HG03442 (cell line): ENCODE data around the gene SPACA9.

Experiments
- ATAC-seq: cut with Tn5 transposase; IDR thresholded peaks from one replicate; pipeline ENCODE4 v1.9.1; 2021; ENCODE audit warnings: mild to moderate bottlenecking, moderate library complexity; ENCODE audit not compliant: unreplicated experiment

SPACA9 gene

DNA sequence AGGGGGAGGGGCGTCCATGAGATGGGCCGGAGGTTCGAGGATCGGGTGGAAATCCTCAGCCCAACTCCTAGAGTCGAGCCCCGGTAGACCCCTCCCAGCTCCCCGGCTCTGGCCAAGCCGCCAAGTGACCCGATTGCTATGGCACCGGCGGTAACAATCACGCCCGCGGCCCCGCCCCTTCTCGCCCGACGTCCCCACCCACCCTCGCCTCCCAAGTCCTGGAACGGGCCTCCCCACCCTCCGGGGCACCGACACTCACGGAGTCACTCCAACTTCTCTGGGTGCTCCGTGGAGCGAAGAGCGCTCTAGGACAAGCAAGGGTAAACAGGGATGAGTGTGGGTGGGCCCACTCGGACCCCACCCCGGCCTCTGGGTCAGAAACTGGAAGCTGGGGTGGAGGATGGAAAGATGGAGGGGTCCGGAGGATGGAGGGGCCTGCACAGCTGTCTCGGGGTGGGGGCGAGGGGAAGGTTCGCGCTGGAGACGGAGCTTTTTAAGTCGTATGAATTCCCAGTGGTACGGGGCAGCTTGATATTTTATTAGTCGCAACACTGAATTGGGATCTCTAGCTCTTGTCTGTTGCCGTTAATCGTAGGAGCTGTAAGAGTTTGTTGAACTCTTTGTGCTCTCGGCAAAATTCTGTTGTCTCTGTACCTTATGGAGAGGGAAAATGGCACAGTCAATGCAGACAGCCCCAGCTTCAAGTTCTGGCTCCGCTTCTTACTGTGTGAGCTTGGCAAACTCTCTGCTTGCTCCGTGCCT, at the start of gene SPACA9:
TSS of gene SPACA9 (plus strand) at position 204 of the 762 bp plus-strand sequence. CDS start 5,050 bp downstream, outside the sequence.
- ATAC-seq: no peak

DNA sequence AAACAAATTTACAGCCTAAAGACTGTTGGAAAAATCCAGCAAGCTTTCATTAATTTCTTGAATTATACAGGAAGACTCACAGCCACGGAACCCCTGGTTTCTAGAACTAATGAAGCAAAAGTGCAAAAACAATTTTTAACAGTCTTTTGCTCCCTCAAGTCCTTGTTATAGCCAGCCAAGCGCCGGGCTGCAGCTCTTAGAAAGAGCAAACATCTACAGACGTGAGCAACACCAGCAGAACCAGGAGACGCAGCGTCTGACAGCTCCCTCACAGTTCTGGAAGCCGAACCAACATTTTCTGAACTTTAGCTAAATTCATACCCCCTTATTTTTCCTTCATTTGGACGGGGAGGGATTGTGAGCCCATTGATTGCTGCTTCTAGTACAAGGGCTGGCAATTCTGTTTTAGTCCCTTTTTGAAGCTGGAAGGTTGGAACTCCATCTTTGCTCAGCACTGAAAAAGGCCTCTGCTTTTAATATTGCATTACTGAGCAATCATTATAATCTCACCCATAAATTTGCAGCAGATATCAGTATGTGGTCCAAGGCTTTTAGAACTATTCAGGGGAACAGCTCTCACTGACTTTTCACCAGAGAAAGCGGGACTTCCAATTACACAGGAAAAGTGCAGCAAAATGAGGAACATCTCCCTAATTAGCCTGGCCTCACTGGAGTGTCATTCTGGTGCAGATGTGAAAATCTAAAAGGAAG, 46.4 kb upstream of the SPACA9 start:
- ATAC-seq: no peak

DNA sequence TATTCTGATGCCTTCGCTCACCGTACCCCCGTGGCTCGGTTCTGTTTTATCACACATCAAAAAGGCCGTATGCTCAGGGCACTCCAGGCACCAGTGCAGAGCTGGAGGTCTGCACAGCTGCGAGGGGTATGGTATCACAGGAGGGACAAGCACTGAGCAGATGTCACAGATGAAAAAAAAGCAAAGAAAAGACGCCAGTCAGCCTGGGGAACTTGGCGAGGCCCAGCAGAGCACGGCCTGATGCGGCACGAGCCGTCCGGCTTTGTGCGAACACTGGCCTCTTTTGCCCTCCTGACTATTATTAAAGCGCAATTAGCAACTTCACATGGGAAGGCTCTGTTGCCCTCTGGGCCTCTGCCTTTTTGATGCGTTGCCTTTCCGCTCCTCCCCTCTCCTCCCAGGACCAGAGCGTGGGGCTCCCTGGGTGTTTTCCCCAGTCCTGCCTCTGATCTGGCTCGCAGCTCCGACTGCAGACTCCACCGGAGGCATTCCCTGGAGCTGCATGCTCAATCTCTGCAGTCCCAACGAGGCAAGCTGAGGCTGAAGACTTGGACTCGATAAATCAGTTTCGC, 45.1 kb upstream of the SPACA9 start:
- ATAC-seq: no peak

DNA sequence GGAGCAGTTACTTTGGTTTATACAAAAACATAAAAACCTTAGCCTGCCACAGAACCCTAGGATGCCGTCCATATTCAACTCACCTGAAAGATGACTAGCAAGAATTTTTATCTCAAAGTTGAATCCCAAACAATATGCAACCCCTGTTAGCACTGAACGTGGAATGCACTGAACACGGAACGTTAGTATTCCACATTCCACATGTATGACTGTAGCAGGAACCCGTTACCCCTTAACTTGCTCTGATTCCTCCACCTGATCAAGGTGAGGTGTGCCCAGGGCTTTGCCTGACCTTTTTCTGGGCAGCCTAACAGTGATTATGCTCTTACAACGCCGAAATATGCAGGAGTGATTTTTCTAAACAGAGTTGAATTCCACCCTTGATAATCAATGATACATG, 44.4 kb upstream of the SPACA9 start:
- no peak for ATAC-seq

DNA sequence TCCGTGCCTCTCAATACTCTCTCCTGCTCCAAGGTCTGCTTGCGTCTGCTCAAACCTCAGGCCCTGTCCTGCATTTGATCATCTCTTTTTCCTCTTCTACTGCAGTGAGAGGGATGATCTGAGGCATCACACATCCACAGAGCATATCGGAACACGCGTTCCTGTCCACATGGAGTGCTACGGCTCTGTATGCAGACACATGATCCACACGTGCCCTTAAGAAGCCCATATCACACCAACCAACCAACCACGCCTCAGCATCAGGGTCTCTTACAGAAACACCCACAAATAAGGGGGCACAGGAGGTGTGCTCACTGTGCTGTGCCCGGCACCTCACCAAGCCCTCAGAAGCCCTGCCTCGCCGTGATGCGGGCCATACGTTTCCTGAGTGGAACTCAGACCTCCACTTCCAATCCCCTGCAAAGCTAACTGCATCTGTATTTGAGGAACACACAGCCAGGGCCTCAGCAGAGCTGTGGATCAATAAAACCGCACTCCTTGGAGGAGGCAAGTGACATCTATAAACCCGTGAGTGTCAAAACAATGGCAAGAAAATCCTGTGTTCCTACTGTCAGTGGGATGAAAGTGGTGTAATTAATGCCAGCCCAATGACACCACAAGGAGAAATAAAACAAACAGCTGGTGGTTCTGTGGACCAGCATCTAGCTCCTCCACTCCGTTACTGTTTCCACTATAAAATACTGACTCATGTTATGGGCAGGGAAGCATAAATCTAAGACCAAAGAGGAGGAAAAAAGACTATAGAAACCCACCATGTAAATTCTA, 41.0 kb upstream of the SPACA9 start:
- ATAC-seq: no peak

DNA sequence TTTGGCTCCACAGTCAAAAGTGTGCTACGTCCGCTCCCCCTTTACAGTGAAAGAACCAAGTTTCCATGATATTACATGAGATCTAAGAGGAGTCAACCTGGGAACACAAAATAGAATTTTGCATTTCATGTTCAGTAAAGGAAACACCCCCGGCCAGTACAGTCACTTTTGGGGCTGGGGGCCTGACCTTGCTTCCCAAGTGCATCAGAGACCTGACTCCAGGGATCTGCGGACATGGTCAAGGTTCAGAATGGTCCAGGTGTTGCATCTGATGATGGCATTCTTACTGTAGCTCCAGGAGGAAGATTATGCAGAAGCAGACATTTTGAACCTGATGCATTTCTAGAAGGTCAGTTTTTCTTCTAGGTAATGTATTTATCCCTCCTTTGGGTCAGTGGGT, 40.4 kb upstream of the SPACA9 start:
- no peak for ATAC-seq

DNA sequence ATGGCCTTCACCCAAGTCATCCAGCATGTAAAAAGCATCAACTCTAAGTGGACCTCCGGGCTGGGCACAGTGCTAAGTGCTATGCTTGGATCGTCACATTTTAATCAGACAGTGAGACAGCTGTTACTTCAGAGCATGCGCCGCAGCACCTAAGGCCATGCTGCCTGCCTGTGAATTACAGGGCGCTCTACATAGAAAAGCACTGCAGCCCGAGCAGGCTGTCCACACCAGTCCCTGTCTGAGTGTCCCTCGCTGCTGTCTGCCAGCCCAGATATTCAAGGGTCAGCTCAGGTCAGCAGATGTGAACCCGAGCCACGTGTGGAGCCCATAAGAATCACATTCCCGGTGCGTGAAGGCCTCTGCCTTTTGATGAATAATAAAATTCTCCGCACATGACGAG, 37.7 kb upstream of the SPACA9 start:
- ATAC-seq: no peak

DNA sequence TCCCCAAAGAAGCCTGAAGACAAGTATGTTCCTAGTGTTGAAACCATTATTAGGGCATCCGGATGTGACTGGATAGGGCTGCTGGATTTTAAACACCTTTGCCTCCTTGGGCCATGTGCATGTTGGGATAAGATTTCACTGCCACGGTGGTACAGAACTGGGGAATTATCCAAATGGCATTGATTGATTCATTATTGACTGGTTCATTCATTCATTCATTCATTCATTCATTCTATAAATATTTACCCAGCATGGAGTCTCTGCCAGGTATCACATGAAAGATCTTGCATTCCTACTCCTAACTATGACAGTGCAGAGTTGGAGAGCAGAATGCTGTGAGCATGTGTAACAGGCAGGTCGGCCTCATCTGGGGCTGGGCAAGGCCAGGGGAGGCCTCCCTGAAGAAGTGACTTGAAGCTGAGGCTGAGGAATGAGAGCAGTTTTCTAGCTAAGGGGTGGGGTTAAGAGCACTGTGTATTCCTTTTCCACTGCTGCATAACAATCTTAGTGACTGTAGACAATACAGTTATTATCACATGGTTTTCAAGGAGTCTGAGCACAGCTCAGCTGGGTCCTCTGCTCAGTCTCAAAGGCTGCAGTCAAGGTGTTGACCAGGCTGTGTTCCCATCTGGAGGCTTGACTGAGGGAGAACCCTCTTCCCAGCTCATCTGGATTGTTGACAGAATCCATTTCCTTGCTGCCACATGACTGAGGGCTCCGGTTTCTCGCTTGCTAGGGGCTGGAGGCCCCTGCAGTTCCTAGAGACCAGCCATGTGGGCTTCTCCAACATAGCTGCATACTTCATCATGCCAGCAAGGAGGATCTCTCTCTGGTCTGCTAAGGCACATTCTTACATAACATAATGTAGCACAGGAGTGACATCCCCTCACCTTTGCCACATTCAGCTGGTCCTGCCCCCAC, 36.3 kb upstream of the SPACA9 start:
- ATAC-seq: no peak

DNA sequence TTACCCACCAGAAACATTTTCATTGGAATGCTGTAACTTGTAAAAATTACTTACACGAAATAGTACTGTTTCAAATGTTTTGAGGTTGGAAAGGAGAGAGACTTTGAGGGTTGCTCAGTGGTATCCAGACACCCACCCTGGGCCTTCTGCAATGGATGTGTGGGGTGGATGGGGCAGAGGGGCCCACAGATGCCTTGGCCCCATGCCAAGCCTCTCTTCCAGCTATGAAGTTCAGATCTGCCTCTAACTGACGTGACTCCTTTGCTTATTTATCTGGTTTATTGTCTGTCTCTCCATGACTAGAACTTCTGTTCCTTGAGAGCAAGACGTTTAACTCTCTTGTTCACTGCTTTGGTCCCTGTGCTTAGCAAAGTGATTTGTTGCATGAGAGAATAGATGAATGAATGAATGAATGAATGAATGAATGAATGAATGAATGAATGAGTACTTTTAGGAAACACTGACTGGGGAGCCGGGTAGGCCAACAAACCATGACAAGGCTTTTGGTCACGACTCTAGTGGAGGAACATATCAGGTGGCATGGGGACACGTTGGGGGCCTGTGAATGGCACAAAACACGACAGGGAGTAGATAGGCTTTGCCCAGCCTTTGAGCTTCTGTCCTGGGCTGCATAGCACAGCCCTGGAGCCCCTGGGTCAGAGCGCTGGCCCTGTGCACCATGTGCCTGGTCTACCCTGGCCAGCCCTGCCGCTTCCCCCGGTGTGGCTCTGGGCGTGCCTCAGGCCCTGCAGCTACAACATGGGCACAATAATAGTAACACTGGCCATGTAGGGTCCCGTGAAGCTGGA, 32.4 kb upstream of the SPACA9 start:
- ATAC-seq: no peak

DNA sequence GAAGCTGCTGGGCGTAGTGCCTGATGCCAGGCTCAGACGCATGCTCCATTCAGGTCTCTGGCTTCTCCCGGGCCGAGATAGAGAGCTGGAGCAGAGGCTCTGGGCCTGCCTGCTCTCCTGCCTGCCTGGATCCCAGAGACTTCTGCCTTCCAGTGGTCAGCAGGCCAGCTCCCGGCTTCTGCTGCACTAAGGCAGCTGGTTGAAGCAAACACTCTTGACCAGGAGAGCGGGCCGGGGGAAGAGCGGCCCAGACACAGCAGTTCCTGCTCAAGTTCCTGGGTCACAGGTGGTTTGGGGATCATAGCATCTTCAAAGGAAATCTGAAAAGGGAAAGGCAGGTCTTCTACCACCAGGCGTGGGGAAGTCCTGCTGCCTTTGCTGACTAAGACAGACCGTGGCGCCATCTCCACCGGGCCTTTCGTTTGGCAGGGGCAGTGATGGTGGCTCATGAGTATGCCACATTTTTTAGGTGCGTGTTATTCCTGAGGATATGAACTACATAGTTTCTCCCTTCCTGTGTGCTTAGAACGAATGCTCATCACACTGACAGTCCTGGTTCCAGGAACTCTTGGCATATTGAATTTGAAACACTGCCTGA, 31.7 kb upstream of the SPACA9 start:
- ATAC-seq: no peak

DNA sequence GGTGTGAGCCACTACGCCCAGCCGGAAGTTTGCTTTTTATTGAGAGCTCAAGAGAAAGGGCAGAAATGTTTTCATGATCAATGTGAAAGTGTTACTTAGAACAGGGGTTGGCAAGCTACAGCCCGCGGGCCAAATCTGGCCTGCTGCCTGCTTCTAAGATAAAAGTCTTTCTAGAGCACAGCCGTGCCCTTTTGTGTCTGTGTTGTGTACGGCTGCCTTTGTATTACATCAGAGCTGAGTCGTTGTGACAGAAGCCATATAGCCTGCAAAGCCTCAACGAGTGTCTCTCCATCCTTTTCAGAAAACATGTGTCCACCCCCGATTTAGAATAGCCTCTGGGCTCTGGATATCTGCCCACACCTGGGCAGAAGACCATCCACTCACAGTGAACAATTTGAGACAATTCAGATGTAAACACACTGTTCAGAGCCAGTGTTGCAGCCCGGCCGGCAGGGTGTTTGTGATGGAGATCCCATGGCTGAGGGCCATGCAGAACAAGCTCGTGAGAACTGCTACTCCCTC, 29.5 kb upstream of the SPACA9 start:
- no peak for ATAC-seq

DNA sequence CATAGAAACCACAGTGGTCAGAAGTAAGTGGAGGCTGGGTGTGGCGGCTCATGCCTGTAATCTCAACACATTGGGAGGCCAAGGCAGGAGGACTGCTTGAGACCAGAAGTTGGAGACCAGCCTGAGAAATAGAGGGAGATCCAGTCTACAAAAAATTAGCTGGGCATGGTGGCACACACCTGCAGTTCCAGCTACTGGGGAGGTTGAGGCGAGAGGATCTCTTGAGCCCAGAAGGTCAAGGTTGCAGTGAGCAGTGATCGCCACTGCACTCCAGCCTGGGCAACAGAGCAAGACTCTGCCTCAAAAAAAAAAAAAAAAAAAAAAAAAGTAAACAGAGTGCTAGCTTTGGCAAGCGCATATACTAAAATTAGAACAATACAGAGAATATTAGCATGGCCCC, 25.2 kb upstream of the SPACA9 start:
- no peak for ATAC-seq

DNA sequence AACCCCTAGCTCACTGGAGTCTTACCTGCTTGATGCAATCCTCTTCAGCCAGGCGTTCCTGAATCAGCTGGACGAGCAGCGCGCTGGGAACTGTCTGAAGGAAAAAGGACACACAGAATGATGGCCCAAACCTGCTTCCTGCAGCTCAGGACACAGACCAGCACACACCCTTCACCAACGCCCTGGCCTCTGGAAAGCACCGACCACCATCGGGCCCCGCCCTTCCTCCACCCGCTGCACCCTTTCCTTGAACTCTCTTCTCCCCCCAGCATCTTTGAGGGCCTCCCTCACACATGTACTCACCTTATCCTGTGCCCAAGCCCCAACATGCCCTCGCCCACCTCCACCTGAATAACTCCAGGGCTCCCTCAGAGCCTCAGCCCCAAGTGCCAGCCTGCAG, 23.9 kb upstream of the SPACA9 start:
- ATAC-seq: no peak

DNA sequence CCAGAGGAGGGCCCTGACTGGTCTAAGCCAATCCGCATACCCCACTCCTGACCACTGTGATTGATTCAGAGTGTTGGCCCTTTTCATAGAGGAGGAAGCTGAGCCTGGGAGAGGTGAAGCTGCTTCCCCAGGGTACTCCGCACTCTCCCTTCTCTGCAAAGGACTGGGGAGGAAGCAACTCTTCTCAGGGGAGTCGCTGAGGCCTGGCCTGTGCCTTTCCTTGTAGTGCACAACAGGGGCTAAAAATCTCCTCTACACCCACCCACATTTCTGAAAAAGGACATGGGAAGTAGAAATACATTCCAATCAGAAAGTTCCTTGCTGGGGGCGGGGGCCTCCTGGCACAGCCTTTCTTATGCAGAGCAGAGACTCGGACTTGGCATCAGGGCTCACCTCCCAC, 22.8 kb upstream of the SPACA9 start:
- no peak for ATAC-seq

DNA sequence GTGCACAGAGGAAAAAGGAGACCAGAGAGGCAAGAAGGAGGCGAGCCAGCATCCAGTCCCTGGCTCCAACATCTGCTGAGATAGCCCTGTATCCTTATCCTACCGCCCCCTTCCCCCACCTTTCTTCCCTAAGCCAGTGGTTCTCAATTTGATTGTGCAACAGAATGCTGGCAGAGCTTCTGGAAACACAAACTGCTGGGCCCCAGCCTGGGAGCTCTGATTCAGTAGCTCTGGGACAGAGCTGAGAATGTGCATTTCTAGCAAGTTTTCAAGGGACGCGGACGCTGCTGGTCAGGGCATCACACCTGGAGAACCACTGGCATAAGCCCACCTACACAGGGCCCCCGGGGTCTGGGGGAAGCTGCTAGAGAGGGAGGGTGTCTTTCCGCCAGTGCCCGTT, 21.7 kb upstream of the SPACA9 start:
- no peak for ATAC-seq

DNA sequence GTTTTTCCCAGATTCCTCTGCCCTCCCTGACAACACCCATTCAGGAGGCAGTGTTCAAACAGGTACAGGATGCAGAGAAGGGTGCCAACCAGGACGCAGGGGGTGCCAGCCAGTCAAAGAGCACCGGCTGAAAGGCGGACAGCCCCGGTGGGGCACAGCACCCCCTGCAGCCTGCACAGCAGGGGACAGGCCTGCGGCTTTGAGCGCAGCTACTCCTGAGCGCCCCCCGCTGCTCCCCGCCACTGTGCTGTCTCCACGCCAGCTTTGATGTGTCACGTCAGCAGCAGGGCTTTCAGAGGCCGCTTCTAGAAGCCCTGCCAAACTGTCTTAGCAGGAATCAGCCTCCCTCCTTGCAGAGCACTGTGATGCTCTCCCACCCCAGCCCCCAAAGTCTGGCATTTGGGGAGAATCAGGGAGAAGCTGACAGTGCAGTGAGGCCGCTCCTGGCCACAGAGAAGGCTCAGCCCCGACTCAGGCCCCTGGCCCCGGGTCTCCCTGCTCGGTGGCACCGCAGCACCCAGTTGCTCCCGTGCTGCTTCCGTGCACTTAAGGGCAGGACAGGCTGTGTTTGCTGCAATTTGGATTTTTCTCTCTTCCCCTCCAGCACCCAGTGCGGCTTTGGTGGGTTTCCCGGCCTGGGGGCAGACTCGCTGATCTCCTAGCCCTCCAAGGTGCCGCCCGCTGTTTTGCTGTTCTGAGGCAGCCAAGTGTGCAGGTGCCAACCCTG, 20.9 kb upstream of the SPACA9 start:
- no peak for ATAC-seq

DNA sequence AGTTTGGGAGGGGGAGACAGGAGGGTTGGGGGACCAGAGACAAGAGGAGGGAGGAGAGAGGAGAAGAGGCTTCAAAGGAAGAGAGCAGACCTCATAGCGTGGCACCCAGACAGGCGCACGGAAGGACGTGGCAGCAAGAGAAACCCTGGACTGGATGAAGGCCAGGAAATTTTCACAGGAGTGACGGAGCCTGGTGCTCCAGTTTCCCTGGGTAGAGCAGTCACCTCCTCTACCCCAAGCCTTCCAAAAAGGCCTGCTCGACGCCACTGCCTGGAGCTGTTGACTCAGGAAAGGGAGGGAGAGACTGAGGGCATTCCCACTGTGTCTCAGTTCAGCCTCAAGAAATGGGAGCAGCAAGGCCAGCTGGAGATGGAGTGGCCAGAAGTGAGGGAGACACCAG, 19.9 kb upstream of the SPACA9 start:
- no peak for ATAC-seq

DNA sequence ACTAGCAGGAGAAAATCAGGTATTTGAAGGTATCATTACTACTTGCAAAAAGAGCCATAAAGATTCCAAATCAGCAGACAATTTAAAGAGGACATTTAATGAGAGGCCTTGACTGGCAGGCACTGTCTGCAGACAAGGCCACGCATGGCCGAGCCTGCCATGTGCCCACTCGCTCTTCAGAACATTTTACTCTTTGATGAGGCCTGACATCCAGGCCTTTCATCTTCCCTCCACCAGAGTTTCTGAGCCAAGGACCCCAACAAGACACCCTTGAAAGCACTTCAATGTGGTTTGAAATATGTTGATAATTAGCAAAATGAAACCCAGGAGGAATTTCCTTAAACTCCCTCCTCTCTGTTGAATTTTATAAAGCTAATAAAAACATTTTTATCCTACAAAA, 17.0 kb upstream of the SPACA9 start:
- no peak for ATAC-seq
